ENCODE data around the gene ZNF81. TPM values are rescaled to one million over a fixed set of nuclear protein-coding genes. Genes with fewer than 3 reads are reported as not detected.

The ZNF81 gene
- total RNA-seq, 1 donor from 2014 or later: 8.5 TPM

- no peak overlapping the region for H3K4me3 Mint-ChIP-seq (ENCODE audit: unreplicated experiment)
Observed at GRCh38 chrX:47877327-47877726, 40.6 kb downstream of the ZNF81 start.

DNA sequence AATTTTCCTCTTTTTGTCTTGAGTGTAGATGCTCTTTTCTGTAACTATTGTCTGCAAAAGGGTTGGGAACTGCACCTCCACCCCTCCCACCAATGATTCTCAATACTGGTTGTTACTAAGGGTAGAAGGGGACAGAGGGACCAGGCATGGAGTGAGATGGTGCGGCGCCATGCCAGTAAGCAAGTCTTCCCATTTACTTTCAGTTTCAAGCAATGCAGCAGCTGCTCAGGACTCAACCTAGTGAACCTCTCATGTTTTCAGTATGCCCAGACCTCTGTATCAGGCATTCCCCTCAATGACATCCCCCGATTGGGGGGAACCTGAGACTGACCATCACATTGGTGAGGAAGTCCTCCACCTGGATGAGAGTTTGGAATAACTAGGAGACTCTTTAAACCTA is 41.5 kb downstream of the ZNF81 start:
- Mint-ChIP-seq H3K27ac (ENCODE audit: unreplicated experiment) (no peak overlapping the region), H3K9me3 (ENCODE audit: low read depth) (peaks cover 20% of the 10 kb centered on the region), H3K27me3 (ENCODE audit: low read depth) (no peaks in the 10 kb centered on the region), H3K4me1 (ENCODE audit: low read depth) (no peaks in the 10 kb centered on the region), H3K36me3 (ENCODE audit: low read depth) (peaks cover 14% of the 10 kb centered on the region), H3K4me3 (ENCODE audit: unreplicated experiment) (no peak overlapping the region)
- no peak for TF ChIP-seq CTCF (IDR thresholded peaks at IDR 0.05)
- DNase-seq (ENCODE audit: low spot score): no peak

More at GRCh38 chrX:47877327-47877726, 40.6 kb downstream of the ZNF81 start:
- no peaks in the 10 kb centered on the region for H3K27me3 Mint-ChIP-seq (ENCODE audit: low read depth)
- H3K4me1 Mint-ChIP-seq (ENCODE audit: low read depth): no peaks in the 10 kb centered on the region
- no peak overlapping the region for H3K27ac Mint-ChIP-seq (ENCODE audit: unreplicated experiment)
- peaks cover 15% of the 10 kb centered on the region for H3K36me3 Mint-ChIP-seq (ENCODE audit: low read depth)
- no peak for TF ChIP-seq CTCF (IDR thresholded peaks at IDR 0.05)
- peaks cover 21% of the 10 kb centered on the region for H3K9me3 Mint-ChIP-seq (ENCODE audit: low read depth)
- DNase-seq (ENCODE audit: low spot score): no peak

DNA sequence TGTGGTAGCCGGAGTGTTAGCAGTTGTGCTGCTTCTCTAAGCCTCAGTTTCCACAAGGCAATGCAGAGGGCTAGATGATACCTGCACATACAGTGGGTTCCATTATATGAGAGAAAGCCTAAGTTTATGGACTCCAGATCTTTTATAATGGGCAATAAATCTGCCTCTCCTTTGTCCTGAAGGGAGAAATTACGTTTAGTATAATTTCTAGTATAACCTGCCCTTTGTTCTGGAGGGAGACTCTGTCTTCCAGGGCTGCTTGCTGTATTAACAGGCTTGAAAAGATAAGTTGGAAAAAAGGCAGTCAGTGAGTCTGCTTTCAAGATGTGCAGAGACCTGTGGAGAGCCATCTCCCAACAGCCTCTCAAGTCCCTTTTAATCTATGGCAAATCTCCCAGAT is 42.8 kb downstream of the ZNF81 start:
- H3K27me3 Mint-ChIP-seq (ENCODE audit: low read depth): no peaks in the 10 kb centered on the region
- no peak overlapping the region for H3K27ac Mint-ChIP-seq (ENCODE audit: unreplicated experiment)
- no peak for DNase-seq (ENCODE audit: low spot score)
- no peaks in the 10 kb centered on the region for H3K4me1 Mint-ChIP-seq (ENCODE audit: low read depth)
- no peak for TF ChIP-seq CTCF (IDR thresholded peaks at IDR 0.05)
- H3K36me3 Mint-ChIP-seq (ENCODE audit: low read depth): peaks cover 12% of the 10 kb centered on the region
- peaks cover 17% of the 10 kb centered on the region for H3K9me3 Mint-ChIP-seq (ENCODE audit: low read depth)
- H3K4me3 Mint-ChIP-seq (ENCODE audit: unreplicated experiment): no peak overlapping the region

DNA sequence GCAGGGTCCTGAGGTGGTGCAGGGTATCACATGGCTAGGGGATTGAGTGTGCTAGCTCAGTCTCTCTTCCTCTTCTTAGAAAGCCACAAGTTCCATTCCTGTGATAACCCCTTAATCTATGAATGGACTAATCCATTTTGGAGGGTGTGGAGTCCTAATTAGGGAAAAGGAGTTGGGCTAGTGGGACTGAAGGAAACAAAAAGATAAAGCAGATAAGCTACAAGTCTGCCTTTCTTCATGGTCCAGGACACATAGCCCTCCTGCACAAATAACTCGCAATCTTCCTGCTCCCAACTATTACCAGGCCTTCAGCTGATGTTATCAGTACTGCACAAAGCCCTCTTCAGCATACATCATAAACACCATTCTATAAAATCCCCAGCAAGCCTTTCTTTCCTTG is 44.2 kb downstream of the ZNF81 start:
- Mint-ChIP-seq H3K27ac (ENCODE audit: unreplicated experiment) (no peak overlapping the region), H3K9me3 (ENCODE audit: low read depth) (peaks cover 22% of the 10 kb centered on the region), H3K4me3 (ENCODE audit: unreplicated experiment) (no peak overlapping the region), H3K4me1 (ENCODE audit: low read depth) (no peaks in the 10 kb centered on the region), H3K36me3 (ENCODE audit: low read depth) (peaks cover 10% of the 10 kb centered on the region), H3K27me3 (ENCODE audit: low read depth) (no peaks in the 10 kb centered on the region)
- DNase-seq (ENCODE audit: low spot score): no peak
- TF ChIP-seq CTCF (IDR thresholded peaks at IDR 0.05): no peak

DNA sequence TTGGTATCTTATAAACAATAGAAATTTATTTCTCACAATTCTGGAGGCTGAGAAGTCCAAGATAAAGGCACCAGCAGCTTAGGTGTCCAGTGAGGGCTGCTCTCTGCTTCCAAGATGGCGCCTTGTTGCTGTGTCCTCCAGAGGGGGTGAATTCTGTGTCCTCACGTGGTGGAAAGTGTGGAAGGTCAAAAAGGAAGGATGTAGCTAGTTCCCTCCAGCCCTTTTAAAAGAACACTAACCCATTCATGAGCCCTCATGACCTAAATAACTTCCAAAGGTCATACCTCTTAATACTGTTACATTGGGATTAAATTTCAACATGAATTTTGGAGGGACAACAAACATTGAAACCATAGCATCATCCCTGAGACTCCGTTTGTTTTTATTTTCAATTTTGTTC is 48.8 kb downstream of the ZNF81 start:
- no peak for TF ChIP-seq CTCF (IDR thresholded peaks at IDR 0.05)
- Mint-ChIP-seq H3K36me3 (ENCODE audit: low read depth) (peaks cover 13% of the 10 kb centered on the region), H3K27me3 (ENCODE audit: low read depth) (no peaks in the 10 kb centered on the region), H3K4me3 (ENCODE audit: unreplicated experiment) (no peak overlapping the region), H3K4me1 (ENCODE audit: low read depth) (no peaks in the 10 kb centered on the region), H3K9me3 (ENCODE audit: low read depth) (peaks cover 27% of the 10 kb centered on the region), H3K27ac (ENCODE audit: unreplicated experiment) (no peak overlapping the region)
- no peak for DNase-seq (ENCODE audit: low spot score)

All from chondrocyte (in vitro differentiated cells).